ENCODE results near the gene MICAL2. TPM values are rescaled to one million over a fixed set of nuclear protein-coding genes. Genes with fewer than 3 reads are reported as not detected.

The MICAL2 gene
- total RNA-seq, 4 donors from 2014 or later = 27.4 to 63.6 (median 51.9) TPM

DNA sequence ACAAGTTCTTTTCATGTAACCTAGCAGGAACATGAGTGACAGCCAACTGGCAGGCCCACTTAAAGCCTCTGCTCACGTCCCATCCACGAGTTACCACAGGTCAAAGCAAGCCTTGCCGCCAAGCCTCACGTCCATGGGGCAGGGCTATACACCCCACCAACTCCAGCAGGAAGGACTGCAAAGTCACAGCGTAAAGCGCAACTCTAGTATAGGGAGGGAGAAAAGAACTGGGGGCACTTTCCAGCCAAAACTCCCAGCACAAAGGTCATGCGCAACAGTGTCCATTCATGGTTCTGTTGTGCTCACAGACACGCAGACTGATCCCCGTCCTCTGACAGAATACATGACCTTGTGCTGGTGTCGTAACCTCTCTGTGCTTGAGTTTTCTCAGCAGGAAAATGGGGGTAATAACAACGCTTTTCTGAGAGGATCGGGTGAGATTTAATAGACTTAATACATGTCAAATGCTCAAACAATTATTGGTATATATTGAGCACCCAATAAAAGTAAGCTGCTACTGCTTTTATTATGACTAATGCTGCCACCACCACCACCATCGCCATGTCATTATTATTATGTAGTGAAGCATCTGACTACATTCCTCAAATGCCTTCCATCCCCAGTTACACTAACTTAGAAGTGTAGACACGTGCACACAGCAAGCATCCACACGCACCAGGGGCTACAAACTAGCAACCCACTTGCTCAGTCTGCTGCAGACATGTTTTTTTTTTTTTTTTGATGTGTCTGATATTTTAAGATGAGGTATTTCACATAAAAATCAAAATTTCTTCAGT is 162.6 kb downstream of the MICAL2 start:
- Histone ChIP-seq H3K4me3 (replicated peaks in 1 of 3) (no peak overlapping the region), H3K36me3 (no peaks in the 10 kb centered on the region), H3K9me3 (no peaks in the 10 kb centered on the region), H3K27ac (no peak overlapping the region), H3K4me1 (peaks cover 13 to 17% of the 10 kb centered on the region in 2 donors), H3K27me3 (no peaks in the 10 kb centered on the region)
- DNase-seq = no peak
- TF ChIP-seq, protein P1, sequence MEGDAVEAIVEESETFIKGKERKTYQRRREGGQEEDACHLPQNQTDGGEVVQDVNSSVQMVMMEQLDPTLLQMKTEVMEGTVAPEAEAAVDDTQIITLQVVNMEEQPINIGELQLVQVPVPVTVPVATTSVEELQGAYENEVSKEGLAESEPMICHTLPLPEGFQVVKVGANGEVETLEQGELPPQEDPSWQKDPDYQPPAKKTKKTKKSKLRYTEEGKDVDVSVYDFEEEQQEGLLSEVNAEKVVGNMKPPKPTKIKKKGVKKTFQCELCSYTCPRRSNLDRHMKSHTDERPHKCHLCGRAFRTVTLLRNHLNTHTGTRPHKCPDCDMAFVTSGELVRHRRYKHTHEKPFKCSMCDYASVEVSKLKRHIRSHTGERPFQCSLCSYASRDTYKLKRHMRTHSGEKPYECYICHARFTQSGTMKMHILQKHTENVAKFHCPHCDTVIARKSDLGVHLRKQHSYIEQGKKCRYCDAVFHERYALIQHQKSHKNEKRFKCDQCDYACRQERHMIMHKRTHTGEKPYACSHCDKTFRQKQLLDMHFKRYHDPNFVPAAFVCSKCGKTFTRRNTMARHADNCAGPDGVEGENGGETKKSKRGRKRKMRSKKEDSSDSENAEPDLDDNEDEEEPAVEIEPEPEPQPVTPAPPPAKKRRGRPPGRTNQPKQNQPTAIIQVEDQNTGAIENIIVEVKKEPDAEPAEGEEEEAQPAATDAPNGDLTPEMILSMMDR (IDR thresholded peaks at IDR 0.05) = no peak
- no peak for TF ChIP-seq POLR2A (IDR thresholded peaks at IDR 0.05)
- WGBS, 2 donors = 96% methylated on average over 15 of the region's 15 CpGs
- intact Hi-C loops (cut with DNase I) = loop anchor here (10.0 kb wide), 1 partner anchor 458 kb away; no protein-coding TSS in a partner anchor

DNA sequence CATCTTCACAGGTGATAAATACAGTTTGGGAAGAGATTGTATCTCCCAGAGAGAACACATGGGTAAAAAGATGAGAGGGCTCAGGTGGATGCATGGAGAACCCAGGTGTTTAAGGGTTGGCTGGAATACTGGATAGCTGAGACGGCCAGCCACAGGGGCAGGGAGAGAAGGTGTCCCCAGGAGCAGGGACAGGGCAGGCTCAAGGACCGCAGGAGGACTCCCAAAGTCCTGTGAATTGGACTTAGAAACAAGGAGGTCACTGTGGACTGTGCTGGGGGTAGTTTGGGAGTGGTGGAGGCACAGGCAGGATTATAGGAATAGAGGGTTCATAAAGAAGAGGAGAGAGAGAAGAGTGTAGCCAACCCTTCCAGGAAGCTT is 163.2 kb downstream of the MICAL2 start:
- H3K9me3 ChIP-seq = no peaks in the 10 kb centered on the region
- no peak for DNase-seq
- 93 to 96% methylated on average over 2 of the region's 2 CpGs for WGBS, 2 donors
- no peak overlapping the region for H3K27ac ChIP-seq
- H3K36me3 ChIP-seq = no peaks in the 10 kb centered on the region
- intact Hi-C loops (cut with DNase I) = loop anchor here (10.0 kb wide), 1 partner anchor 459 kb away; no protein-coding TSS in a partner anchor
- TF ChIP-seq, protein P1 (IDR thresholded peaks at IDR 0.05) = no peak
- no peak for TF ChIP-seq POLR2A (IDR thresholded peaks at IDR 0.05)
- no peaks in the 10 kb centered on the region for H3K27me3 ChIP-seq
- peaks cover 13 to 17% of the 10 kb centered on the region in 2 donors for H3K4me1 ChIP-seq
- H3K4me3 ChIP-seq (replicated peaks in 1 of 3) = no peak overlapping the region

DNA sequence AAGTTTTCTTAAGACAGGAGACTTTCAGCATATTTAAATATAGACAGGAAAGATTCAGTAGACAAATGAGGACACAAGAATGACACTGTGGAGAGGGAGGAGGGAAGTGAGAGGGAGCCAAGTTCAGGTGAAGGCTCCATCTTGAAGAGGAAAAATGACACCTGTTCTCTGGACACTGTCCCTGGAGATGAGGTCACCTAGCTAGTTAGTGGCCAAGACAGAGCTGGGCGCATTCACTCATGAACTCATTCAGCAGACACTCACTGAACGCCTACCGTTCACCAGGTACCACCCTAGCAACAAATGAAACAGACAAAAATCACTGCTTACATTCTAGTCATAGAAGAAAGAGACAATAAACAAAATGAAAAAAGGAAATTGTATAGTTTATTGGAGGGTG is 163.7 kb downstream of the MICAL2 start:
- DNase-seq = no peak
- H3K36me3 ChIP-seq = no peaks in the 10 kb centered on the region
- intact Hi-C loops (cut with DNase I) = loop anchor here (10.0 kb wide), 1 partner anchor 459 kb away; no protein-coding TSS in a partner anchor
- no peaks in the 10 kb centered on the region for H3K9me3 ChIP-seq
- TF ChIP-seq, protein P1 (IDR thresholded peaks at IDR 0.05) = no peak
- TF ChIP-seq POLR2A (IDR thresholded peaks at IDR 0.05) = no peak
- H3K4me1 ChIP-seq = peaks cover 11 to 14% of the 10 kb centered on the region in 2 donors
- WGBS, 2 donors = 90 to 91% methylated on average over 3 of the region's 3 CpGs
- H3K4me3 ChIP-seq (replicated peaks in 1 of 3) = no peak overlapping the region
- H3K27me3 ChIP-seq = no peaks in the 10 kb centered on the region
- no peak overlapping the region for H3K27ac ChIP-seq

DNA sequence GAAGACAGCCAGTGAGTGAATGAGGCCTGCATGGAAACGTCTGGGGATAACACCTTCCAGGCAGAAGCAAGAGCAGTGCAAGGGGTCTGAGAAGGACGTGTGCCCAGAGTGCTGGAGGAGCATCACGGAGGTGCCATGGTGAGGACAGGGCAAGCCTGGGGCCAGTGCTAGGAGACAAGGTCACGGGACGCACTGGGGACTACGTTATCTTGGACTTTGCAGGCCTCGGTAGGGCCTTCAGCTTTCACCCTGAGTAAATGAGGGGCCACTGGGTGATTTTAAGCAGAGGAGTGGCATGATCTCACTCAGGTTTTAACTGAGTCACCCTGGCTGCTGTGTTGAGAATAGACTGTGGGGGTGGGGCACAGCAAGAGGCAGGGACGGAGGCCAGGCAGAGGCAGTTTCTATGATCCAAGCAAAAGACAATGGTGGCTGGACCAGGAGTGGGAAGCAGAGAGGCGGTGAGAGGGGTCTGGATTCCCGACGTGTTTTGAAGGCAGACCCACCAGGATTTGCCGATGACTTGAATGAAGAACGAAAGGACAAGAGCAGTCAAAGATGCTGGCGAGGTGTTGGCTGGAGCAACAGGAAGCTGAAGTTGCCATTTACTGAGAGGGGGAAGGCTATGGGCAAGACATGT is 164.3 kb downstream of the MICAL2 start:
- Histone ChIP-seq H3K36me3 (no peaks in the 10 kb centered on the region), H3K4me1 (peaks cover 8 to 11% of the 10 kb centered on the region in 2 donors), H3K9me3 (no peaks in the 10 kb centered on the region), H3K4me3 (replicated peaks in 1 of 3) (no peak overlapping the region), H3K27ac (no peak overlapping the region), H3K27me3 (no peaks in the 10 kb centered on the region)
- DNase-seq = no peak
- intact Hi-C loops (cut with DNase I) = loop anchor here (10.0 kb wide), 1 partner anchor 460 kb away; no protein-coding TSS in a partner anchor
- TF ChIP-seq, protein P1 (IDR thresholded peaks at IDR 0.05) = no peak
- TF ChIP-seq POLR2A (IDR thresholded peaks at IDR 0.05) = no peak
- 94 to 95% methylated on average over 14 of the region's 14 CpGs for WGBS, 2 donors

DNA sequence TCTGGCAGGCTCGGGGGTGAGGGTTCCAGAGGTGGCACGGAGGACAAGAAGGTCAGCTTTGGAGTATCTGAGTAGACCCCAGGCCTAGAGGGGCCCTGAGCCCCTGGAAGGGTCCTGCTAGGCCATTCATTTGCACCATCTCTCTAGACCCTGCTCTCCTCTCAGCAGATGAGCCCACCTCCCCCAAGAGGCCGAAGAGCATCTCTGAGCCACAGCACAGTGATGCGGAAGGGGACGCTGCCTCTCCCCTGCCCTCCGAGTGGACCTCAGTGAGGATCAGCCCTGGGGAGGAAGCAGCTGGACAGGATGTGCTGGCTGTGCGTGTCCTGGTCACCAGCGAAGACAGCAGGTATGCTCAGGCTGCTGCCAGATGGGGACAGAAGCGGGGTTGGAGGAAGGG is 165.4 kb downstream of the MICAL2 start:
- H3K27ac ChIP-seq = no peak overlapping the region
- H3K27me3 ChIP-seq = no peaks in the 10 kb centered on the region
- H3K36me3 ChIP-seq = no peaks in the 10 kb centered on the region
- peaks cover 13 to 14% of the 10 kb centered on the region in 2 donors for H3K4me1 ChIP-seq
- no peaks in the 10 kb centered on the region for H3K9me3 ChIP-seq
- TF ChIP-seq POLR2A (IDR thresholded peaks at IDR 0.05) = no peak
- TF ChIP-seq, protein P1 (IDR thresholded peaks at IDR 0.05) = no peak
- no peak for DNase-seq
- WGBS, 2 donors = 62 to 73% methylated on average over 5 to 9 of the region's 9 CpGs
- H3K4me3 ChIP-seq (replicated peaks in 1 of 3) = no peak overlapping the region
- intact Hi-C loops (cut with DNase I) = loop anchor here (10.0 kb wide), 1 partner anchor 461 kb away; no protein-coding TSS in a partner anchor

Measured in thyroid gland (tissue), 4 donors.